H1 (cell line): ENCODE data around the gene COPS2.

Experiments used
- JUN ChIP-seq: IDR thresholded peaks from 2 replicates; pipeline ENCODE4 v1.6.1; 2011; ENCODE audit warnings: low read depth, mild to moderate bottlenecking, improper control_type of control experiment, low read length
- JUND ChIP-seq: IDR thresholded peaks from 2 replicates; pipeline ENCODE4 v1.6.1; 2011; ENCODE audit warnings: mild to moderate bottlenecking, improper control_type of control experiment, low read length
- MAFK ChIP-seq: IDR thresholded peaks from 2 replicates; pipeline ENCODE4 v1.6.1; 2012; ENCODE audit warnings: low read depth, mild to moderate bottlenecking, improper control_type of control experiment, low read length
- POLR2A ChIP-seq, 2 experiments: IDR thresholded peaks; 1 replicate in 1 of 2; 2 replicates in 1 of 2; pipeline ENCODE4 v1.6.1; 2011; ENCODE audit warnings: low read depth in 2 of 2, low read length in 2 of 2, mild to moderate bottlenecking in 2 of 2; ENCODE audit errors: control extremely low read depth in 1 of 2
- RAD21 ChIP-seq, 2 experiments: IDR thresholded peaks in 1 of 2; conservative IDR thresholded peaks in 1 of 2; 2 replicates each; pipeline ENCODE4 v1.6.1; 2011; ENCODE audit warnings: low read depth in 2 of 2, low read length in 2 of 2, improper control_type of control experiment in 1 of 2, inconsistent platforms in 1 of 2, mild to moderate bottlenecking in 1 of 2, moderate library complexity in 1 of 2
- TAF1 ChIP-seq: IDR thresholded peaks from 2 replicates; pipeline ENCODE4 v1.6.1; 2011; ENCODE audit warnings: mild to moderate bottlenecking, low read depth, low read length
- TEAD4 ChIP-seq: IDR thresholded peaks from 2 replicates; pipeline ENCODE4 v1.6.1; 2012; ENCODE audit warnings: low read depth, low read length, inconsistent platforms, mixed read lengths
- TF ChIP-seq, protein P1 (sequence below), 3 experiments: IDR thresholded peaks; 1 replicate in 2 of 3; 2 replicates in 1 of 3; pipeline versions ENCODE4 v1.5.1 to v1.6.1; 2011; ENCODE audit warnings: low read length in 3 of 3, mild to moderate bottlenecking in 3 of 3, inconsistent platforms in 2 of 3, low read depth in 1 of 3, moderate library complexity in 1 of 3; ENCODE audit not compliant: insufficient read depth in 1 of 3; ENCODE audit errors: control extremely low read depth in 1 of 3
- TF ChIP-seq, protein P2 (sequence below): IDR thresholded peaks from 2 replicates; pipeline ENCODE4 v1.6.1; 2011; ENCODE audit warnings: low read depth, mild to moderate bottlenecking, low read length; ENCODE audit not compliant: insufficient read depth
- TF ChIP-seq, protein P3 (sequence below): IDR thresholded peaks from 2 replicates; pipeline ENCODE4 v1.6.1; 2012; ENCODE audit warnings: inconsistent platforms

DNA sequence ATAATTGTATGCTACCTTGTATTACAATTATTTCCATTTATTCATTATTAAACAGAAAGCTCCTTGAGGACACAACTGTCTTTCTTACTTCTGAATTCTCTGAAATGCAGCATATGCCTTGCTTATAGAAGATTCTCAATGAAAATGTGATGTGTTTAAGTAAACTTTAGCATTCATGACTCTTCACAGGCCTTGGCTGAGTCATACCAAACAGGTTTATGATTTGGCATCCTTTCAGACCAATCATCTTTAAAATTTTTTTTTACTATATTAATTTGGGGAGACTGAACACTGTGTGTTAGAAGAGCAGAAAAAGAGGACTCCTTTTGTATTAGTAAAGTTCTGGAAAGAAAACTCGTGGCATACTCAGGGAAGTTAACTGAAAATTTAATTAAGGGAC, 8.3 kb upstream of the COPS2 start:
- TF ChIP-seq JUND (no peak), POLR2A (IDR thresholded peaks at IDR 0.05; ENCODE audit: control extremely low read depth in 1 of 2, low read depth in 2 of 2, low read length in 2 of 2) (no peak), MAFK (no peak), RAD21 (IDR thresholded peaks at IDR 0.05 in 1 of 2, conservative IDR thresholded peaks at IDR 0.05 in 1 of 2; ENCODE audit: low read depth in 2 of 2, low read length in 2 of 2) (no peak), TEAD4 (no peak), JUN (no peak), TAF1 (no peak)
- TF ChIP-seq, protein P1, sequence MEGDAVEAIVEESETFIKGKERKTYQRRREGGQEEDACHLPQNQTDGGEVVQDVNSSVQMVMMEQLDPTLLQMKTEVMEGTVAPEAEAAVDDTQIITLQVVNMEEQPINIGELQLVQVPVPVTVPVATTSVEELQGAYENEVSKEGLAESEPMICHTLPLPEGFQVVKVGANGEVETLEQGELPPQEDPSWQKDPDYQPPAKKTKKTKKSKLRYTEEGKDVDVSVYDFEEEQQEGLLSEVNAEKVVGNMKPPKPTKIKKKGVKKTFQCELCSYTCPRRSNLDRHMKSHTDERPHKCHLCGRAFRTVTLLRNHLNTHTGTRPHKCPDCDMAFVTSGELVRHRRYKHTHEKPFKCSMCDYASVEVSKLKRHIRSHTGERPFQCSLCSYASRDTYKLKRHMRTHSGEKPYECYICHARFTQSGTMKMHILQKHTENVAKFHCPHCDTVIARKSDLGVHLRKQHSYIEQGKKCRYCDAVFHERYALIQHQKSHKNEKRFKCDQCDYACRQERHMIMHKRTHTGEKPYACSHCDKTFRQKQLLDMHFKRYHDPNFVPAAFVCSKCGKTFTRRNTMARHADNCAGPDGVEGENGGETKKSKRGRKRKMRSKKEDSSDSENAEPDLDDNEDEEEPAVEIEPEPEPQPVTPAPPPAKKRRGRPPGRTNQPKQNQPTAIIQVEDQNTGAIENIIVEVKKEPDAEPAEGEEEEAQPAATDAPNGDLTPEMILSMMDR (IDR thresholded peaks at IDR 0.05; ENCODE audit: control extremely low read depth in 1 of 3, insufficient read depth in 1 of 3, low read depth in 1 of 3, low read length in 3 of 3), result no peak
- TF ChIP-seq, protein P2, sequence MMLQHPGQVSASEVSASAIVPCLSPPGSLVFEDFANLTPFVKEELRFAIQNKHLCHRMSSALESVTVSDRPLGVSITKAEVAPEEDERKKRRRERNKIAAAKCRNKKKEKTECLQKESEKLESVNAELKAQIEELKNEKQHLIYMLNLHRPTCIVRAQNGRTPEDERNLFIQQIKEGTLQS, result no peak
- TF ChIP-seq, protein P3, sequence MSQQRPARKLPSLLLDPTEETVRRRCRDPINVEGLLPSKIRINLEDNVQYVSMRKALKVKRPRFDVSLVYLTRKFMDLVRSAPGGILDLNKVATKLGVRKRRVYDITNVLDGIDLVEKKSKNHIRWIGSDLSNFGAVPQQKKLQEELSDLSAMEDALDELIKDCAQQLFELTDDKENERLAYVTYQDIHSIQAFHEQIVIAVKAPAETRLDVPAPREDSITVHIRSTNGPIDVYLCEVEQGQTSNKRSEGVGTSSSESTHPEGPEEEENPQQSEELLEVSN, result no peak
